NCI-H2107 treated with DMSO at 0.1 percent for 48 hours (cell line): ENCODE measurements around the gene ARHGAP6.

Experiments
- DNase-seq: peaks from one replicate; lab custom pipeline; 2025; ENCODE audit not compliant: unreplicated experiment; lab: John Stamatoyannopoulos, UW

The ARHGAP6 gene

DNA sequence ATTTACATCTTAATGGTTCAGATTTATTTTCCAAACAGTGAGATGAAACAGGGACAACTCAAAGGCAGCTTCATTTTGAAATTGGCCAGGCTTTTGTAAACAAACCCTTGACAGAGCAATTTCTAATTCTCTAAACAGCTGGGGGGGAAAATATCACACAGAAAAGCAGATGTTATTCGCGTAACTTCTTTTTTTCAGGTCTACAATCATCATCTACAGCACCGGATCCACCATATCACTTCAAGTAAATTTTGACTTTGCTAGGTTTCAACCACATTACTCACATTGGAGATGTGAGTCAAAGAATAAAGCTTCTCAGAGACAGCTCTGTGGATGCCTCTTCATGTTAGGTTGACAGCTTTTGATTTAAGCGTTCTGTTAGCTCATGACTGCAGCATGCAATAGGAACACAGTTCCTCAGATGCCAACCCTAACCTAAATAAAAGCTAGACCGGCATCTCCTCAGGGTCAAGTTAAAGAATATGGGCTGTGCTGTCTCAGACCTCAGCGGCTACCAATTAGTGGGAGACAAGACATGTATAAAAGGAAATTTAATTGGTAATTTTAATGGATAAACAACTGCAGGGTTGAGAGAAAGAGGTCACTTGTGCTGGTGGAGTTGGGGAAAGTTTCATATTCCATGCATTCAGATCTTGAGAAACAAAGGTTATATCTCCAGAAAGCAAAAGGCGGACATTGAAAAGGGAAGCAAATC is 345.8 kb downstream of the ARHGAP6 start:
- no peak for DNase-seq

DNA sequence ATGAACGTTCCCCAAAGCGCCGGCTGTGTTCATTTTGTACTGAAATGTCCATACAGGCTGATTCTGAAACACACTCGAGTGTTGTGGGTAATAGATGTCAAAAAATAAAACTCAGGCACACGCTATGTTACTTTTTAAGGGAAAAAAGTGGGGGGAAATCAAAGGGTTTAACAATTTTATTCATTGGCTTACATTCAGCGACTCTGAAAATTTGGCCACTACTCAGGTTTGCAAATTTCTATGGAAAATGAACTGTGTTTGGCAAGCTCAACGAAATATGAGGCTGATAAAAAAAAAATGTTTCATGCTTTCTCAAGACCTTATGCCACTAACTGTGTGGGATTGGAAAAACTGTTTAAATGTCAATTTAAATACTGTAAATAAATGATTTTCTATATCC is 354.0 kb downstream of the ARHGAP6 start:
- no peak for DNase-seq

DNA sequence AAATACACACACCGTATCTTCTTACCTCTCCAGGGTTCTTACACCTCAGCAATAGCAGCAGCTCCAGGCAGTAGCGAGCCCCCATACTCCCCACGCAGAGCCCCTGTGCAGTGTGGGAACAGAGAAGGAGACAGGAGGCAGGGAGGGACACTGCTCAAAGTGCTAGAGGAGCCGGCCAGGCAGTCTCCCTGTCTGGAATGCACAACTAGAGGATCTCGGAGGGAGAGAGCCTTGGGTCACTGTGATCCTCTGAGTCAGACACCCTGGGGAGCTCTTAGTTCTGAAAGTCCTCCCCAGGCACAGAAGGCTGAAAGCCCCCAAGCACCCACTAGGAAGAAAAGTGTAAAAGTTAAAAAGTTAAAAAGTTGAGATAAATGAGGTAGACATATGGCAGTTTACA is 356.5 kb downstream of the ARHGAP6 start:
- no peak for DNase-seq

DNA sequence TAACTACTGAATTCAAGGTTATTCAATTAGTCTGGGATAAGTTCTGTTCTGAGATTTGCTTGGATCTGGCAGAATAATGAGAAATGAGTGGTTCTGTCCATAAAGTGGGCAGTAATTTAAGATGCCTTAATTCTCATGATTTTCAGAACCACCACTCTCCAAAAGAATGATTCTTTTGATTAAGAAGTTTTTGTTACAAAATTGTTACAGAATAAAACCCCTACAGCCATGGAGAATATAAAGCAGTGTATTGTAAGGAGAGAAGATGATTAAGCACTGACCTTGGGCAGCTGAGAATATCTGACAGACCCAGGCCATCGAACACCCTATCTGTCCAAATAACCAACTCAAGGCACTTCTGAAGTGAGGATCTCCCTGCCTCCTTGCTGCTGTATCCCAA is 360.1 kb downstream of the ARHGAP6 start:
- no peak for DNase-seq

DNA sequence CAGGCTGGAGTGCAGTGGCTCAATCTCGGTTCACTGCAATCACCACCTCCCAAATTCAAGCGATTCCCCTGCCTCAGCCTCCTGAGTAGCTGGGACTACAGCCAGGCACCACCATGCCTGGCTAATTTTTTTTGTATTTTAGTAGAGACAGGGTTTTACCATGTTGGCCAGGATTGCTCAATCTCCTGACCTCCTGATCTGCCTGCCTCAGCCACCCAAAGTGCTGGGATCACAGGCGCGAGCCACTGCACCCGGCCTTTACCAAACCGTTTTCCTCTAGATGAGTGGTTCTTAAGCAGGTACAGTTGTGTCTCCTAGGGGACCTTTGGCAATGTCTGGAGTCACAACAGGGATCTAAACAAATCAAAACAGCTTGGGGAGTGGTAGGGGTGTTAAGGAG is 360.9 kb downstream of the ARHGAP6 start:
- no peak for DNase-seq

DNA sequence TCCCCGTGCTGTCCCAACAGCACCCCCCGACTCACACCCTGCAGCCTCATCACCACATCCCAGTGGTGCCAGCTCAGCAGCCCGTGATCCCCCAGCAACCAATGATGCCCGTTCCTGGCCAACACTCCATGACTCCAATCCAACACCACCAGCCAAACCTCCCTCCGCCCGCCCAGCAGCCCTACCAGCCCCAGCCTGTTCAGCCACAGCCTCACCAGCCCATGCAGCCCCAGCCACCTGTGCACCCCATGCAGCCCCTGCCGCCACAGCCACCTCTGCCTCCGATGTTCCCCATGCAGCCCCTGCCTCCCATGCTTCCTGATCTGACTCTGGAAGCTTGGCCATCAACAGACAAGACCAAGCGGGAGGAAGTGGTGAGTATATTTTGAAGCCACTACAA is 367.1 kb downstream of the ARHGAP6 start:
- no peak for DNase-seq

DNA sequence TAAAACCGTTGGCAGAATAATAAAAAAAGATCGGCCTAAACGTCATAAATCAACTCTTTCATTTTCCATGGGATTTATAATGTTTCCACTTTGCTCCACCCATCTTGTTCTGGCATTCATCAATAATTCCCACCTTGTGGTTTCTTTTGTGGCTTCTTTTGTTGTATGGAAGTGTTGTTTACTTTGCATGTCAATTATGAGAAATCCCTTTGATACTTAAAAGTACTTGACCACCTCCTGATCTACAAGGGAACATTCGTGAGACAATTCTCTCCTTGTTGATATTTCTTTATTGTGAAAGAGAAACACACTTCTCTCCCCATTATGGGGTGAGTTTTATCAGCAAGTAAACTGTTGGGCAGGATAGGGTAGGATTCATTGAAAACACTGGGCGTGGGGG is 369.7 kb downstream of the ARHGAP6 start:
- peak; percentile 1 for DNase-seq

DNA sequence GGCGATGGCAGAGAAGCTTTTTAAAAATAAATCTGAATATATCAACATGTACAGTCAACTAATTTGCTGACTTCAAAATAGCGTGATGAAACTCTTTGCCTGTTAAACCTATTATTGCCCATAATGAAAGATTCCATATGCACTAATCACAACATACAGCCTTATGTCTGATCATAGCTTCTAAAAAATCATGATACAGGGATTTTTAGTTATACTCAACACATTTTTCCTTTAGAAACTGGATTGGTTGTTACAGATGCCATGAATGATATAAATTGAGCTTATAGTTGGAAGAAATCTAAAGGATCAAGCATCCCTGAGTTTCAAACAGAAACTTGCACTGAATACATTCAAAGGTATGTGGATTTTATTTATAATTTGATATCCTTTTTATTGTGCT is 372.6 kb downstream of the ARHGAP6 start, which contains the start of gene AMELX:
Gene AMELX, plus strand, starts transcription at position 301 of the 400 bp plus-strand sequence. CDS start 1,376 bp downstream, outside the sequence.
- DNase-seq, result no peak

DNA sequence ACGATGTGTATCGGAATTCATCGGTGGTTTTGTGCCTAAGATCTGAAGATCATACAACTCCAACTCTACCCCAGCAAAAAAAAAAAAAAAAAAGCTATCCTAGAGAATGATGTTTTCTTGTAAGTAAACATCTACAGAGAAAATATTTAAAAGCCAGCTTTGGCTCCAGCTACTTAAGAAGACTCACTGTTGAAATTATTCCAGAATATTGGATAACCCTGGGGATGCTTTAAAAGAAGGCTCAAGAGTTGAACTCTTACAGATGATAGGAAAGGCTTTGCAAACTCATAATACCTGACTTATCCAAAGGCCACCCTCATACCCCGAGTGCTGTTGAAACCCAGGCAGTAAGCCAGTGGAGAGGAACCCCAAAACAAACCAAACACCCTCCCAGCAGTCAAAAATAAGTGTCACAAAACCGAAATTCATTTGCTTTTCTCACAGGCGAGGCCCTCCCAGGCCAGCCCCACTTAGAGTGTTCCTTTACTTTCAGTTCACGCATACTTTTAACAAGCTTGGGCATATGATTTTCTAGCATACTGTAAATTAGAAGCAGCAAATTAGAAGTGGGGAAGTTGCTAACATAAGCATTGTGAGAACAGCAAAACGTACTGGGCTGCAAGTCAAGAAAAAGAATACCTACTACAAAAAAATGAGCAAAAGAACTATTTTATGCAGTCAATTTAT is 375.2 kb downstream of the ARHGAP6 start:
- no peak for DNase-seq

DNA sequence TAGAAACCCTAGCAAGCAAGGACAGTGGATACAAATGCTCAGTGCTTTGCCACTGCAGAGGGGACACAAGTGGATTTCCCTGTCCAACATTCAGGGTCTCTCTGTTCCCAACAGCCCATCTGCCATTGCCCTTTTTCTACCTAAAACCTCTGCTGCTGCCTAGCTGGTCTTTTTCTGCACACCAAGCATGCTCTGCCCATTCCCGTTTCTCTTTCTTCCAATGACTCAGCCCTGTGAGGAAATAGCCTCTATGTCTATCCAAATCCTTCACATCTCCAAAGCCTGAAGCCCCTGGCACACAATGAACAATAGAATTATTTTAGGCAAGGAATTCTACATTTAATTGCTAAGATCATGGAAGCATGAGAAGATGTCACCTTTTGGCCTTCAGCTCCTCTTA is 378.2 kb downstream of the ARHGAP6 start:
- no peak for DNase-seq

DNA sequence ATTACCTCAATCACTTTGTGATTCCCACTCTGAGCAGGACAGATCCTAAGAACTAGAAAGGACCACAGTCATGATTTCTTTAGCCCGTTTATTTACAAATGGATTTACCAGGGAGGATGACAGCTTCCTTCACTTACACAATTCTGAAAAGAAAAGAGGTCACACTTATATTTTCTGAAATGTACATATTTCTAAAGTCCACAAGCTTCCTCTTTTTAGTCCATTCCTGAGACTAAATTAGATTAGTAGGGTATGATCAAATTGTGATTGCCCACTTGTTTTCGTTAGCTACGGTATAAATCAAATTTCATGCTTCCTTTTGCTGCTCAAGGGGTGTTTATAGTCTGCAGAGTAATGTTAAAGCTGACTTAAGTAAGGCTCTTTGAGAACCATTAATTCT is 380.1 kb downstream of the ARHGAP6 start:
- DNase-seq, result no peak

DNA sequence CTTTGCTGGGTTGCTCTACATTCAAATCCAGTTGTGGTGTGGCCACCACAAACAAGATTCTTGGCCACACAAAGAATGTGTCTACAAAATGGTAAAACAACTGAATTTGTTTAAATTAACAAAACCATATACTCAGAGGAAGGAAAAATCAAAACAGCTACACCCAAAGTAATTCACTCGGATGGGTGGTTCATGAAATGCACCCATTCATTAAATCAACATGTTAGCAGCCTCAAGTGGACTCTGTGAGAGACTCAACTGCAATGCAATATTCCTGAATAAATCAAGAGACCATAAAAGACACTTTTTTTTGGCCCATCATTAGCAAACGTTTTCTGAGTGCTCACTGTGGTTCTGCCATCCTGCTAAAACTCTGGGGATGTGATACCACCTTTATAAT is 383.7 kb downstream of the ARHGAP6 start:
- DNase-seq, result no peak

DNA sequence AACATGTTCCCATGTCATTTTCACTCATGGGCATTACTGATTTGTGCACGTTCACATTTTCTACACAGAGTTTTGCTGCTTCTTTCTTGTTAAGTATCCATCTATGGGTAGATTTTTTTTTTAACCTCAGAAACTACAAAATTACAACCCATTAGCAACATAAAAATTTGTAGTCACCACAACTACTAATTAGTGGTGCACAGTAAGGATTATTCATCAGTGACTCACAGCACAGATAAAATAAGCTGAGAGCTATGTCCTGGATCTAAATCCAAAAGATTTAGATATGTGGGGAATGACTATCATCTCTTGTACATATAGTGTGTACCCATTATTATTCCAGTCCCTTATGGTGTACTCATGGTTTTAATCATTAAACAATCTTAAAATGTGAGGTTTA is 392.2 kb downstream of the ARHGAP6 start:
- no peak for DNase-seq

DNA sequence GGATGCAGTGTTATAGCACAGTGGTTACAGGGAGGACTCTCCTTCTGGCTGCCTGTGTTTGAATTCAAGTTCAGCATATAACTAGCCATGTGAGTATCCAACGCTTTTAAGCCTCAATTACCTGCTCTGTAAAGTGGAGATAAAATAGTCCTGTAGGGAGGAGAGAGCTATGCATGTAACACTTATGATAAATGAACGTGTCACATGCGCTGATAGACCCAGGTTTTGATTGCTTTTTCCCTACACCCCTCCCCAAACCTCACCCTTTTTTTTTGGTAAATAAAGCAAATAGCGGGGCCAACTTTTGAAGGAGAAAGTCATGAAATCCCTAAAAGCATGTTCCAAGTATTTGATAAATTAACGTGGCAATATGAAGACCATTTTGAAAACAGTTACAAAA is 392.9 kb downstream of the ARHGAP6 start:
- DNase-seq, result no peak

DNA sequence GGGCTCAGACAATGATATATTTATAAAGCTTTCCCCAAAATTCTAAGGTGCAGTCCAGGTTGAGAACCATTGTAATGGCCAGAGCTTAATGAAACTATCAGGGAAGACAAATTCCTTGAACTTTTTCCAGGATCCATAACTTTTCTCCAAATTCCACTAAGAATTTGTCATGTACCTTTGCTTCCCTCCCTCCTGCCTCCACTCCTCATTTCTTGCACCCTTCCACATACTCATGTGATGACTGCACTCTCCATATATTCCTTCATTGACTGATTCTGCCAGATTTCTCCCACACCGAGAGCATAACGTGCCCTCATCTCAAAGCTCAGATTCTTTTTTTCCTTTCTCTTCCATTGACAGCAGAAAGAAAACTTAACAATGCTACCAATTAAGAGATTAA is 393.4 kb downstream of the ARHGAP6 start:
- DNase-seq, result no peak

DNA sequence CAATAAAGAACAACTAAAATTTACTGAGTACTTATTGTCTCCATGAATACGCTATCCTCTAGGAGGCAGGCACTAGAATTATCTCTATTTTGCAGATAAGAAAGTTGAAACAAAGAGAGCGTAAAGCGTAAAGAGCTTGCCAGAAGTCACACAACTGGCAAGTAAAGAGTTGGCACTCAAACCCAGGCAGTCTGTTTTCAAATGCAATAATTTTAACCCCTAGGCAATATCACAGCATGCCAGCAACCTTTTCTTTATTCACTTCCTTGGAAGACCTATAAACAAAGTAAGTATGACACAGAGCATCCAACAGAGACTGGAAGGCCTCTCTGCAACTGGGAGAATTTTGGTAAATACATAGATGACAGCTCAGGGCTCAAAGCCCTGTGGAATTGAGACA is 395.7 kb downstream of the ARHGAP6 start:
- no peak for DNase-seq

DNA sequence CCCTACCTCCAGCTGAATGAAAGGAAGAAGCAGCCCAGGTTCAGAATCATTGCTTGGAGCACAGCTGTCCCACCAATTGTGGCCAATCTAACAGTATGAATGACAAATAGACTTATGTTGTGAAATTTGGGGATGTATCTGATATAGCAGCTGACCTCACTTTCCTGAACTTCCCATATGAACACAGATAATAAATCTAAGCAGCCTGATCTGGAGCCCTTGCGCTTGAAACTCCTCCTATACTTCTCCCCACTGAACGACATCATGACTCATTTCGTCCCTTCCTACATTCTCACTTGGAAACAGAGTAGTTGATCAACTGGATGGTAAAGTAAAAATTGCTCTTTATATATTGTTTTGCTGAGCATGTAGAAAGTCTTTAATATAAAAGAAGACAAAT is 396.7 kb downstream of the ARHGAP6 start:
- DNase-seq, result no peak

DNA sequence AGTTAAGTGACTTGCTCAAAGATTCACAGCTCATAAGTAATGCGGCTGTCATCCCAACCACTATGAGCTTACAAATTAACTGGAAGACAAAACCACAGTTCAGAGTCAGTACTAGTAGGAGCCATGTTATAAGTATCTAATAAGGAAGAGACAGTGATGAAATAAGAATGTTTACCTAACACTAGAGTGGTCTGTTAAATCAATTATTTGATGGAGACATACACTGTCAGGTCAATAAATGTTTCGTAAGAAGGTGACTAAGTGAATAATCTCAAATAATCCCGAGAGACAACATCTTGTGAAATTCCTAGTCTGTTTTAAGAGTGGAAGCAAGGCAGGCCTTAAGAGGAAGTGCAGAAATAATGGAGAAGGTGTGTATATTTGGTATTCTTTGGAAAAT is 398.3 kb downstream of the ARHGAP6 start:
- DNase-seq, result no peak

DNA sequence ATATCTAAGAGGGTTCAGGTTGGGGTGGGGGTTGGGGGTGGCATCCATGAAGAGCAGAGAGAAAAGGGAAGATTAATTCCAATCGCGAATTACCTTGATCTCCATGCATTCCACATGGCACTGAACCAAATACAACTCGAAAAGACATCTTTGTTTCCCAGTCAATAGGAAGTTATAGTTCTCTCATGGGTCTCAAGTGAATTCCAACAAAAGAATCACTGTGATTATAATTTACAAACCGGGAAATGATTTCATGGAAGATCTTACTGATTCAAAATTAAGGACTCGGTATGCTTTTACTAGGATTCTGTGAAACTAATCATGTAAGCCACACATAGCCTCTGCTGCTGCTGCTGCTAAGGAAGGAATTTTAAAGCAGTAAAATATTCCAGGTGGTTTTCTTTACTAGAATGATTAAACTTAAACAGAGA is 399.1 kb downstream of the ARHGAP6 start:
- DNase-seq, result no peak

DNA sequence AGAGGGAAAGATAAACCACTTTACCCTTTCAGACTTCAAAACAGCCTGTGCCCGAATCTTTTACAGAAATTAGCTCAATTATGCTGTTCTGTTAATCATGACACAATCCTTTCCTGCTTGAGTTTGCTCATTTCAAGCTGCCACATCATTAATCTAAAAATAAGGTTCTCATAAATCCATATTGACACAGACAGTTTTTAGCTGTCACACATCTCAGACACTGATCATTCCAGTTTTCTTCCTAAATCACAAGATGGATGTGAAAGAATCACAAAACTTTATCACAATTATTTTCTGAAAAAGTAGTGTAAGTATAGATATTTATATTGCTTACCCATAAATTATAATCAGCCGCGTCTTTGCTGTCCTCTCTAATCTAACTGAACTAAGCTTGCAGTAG is 400.4 kb downstream of the ARHGAP6 start:
- DNase-seq, result no peak

DNA sequence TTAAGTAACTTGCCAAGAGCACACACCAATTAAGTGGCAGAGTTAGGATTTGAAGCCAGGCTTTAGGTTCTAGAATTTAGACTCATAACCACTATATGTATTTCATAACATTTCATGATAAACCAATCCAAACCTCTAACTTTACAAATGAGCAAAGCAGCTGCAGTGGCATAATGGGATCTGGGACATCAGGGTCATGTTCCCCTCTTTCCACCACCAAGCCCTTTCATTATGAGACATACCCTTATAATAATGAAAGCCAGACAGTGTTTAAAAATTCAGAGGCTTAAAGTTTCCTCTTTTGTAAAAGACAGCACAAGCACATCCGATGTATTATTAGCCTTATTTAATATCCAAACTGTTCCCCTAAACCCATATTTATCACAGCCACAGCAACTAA is 400.8 kb downstream of the ARHGAP6 start:
- no peak for DNase-seq

DNA sequence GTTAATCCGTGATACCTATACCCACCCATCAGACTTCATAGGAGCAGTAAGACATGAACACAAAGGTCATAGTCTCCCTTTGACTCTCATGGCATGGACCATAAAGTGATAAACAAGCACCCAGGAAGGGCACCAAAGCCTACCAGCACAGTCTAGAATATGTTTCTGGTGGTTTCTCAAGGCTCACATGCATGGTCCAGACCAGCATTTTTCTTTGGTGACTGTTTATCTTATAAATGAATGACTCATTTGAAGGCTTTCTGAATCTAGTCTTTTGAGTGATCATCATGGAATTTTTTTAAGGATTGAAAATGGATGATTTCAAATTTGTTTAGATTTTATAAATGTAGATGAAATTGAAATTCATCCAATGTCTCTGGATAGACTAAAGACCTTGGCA is 404.5 kb downstream of the ARHGAP6 start:
- no peak for DNase-seq

DNA sequence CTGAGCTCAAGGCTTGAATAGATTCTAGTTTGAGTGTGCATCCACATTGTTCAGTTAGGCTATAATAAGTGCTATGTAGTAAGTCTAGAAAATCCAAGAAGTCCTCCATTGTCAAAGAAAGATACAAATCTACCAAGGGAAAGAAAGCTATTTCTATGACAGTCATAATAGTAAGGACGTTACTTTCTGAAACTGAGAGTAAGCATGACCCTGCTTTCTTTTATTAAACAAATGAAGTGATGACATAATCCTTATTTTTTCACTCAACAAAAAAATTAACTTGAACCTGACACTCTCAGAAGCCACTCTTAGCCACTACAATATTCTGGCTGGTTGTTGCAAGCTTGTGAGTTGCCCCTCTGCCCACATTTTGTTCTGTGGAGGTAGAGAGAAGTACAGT is 406.3 kb downstream of the ARHGAP6 start:
- DNase-seq, result no peak
